Mesendoderm (in vitro differentiated cells): Measurements from ENCODE around the gene GPR83.
"Not testable (repeated sequence)": the region's sequence is repeated elsewhere in the genome, so short reads cannot be mapped to it uniquely, and the experiment has no call there.

Experiments
- DNase-seq: peaks from one replicate; pipeline ENCODE4 v3.0.0; 2013
- H2AK5ac ChIP-seq: 2 replicates; pipeline ENCODE4 v1.6.1; 2013; ENCODE audit warnings: low read length, inconsistent platforms
- H2BK120ac ChIP-seq: 2 replicates; pipeline ENCODE4 v1.6.1; 2013; ENCODE audit warnings: low read depth, mild to moderate bottlenecking, low read length, moderate library complexity, mixed read lengths
- H2BK15ac ChIP-seq: replicated peaks from 2 replicates; pipeline ENCODE4 v1.6.1; 2013; ENCODE audit warnings: low read depth, mild to moderate bottlenecking, moderate library complexity
- H2BK5ac ChIP-seq: 2 replicates; pipeline ENCODE4 v1.6.1; 2013; ENCODE audit warnings: low read length, inconsistent platforms
- H3K18ac ChIP-seq: 2 replicates; pipeline ENCODE4 v1.6.1; 2013; ENCODE audit warnings: mild to moderate bottlenecking, low read length, mixed read lengths
- H3K23ac ChIP-seq: one replicate; pipeline ENCODE4 v1.6.1; 2013; ENCODE audit warnings: low read length
- H3K27ac ChIP-seq: 2 replicates; pipeline ENCODE4 v1.5.1; 2013; ENCODE audit warnings: low read depth, mild to moderate bottlenecking, inconsistent platforms, low read length, moderate library complexity
- H3K27me3 ChIP-seq: 2 replicates; pipeline ENCODE4 v1.6.1; 2013; ENCODE audit warnings: low read length, control low read depth, mild to moderate bottlenecking, inconsistent platforms; ENCODE audit not compliant: insufficient read depth, poor library complexity
- H3K36me3 ChIP-seq: 2 replicates; pipeline ENCODE4 v1.6.1; 2013; ENCODE audit warnings: low read length, inconsistent platforms; ENCODE audit not compliant: control insufficient read depth, insufficient read depth
- H3K4ac ChIP-seq: one replicate; pipeline ENCODE4 v1.6.1; 2013; ENCODE audit warnings: low read depth, mild to moderate bottlenecking, low read length, moderate library complexity
- H3K4me1 ChIP-seq: 2 replicates; pipeline ENCODE4 v1.6.1; 2013; ENCODE audit warnings: low read depth, low read length, inconsistent platforms; ENCODE audit not compliant: control insufficient read depth
- H3K4me2 ChIP-seq: 2 replicates; pipeline ENCODE4 v1.6.1; 2013; ENCODE audit warnings: low read length
- H3K4me3 ChIP-seq: 2 replicates; pipeline ENCODE4 v1.5.1; 2013; ENCODE audit warnings: mild to moderate bottlenecking, low read length
- H3K56ac ChIP-seq: one replicate; pipeline ENCODE4 v1.6.1; 2013; ENCODE audit warnings: low read length
- H3K79me1 ChIP-seq: 2 replicates; pipeline ENCODE4 v1.6.1; 2013; ENCODE audit warnings: low read length, inconsistent platforms
- H3K79me2 ChIP-seq: 2 replicates; pipeline ENCODE4 v1.6.1; 2013; ENCODE audit warnings: mild to moderate bottlenecking, low read length; ENCODE audit not compliant: control insufficient read depth, insufficient read depth
- H3K9ac ChIP-seq: 2 replicates; pipeline ENCODE4 v1.6.1; 2013; ENCODE audit warnings: low read length, inconsistent platforms
- H4K5ac ChIP-seq: one replicate; pipeline ENCODE4 v1.6.1; 2013; ENCODE audit warnings: low read length
- H4K8ac ChIP-seq: one replicate; pipeline ENCODE4 v1.6.1; 2013; ENCODE audit warnings: low read depth, mild to moderate bottlenecking, control low read depth, low read length, moderate library complexity
- WGBS: extraction: QIAGEN DNeasy Blood & Tissue Kit; methylation state at CpG from one replicate; pipeline ENCODE4 v1.1.7; 2013; ENCODE audit warnings: low lambda C conversion rate, missing lambda C conversion rate; ENCODE audit not compliant: insufficient coverage; ENCODE audit errors: extremely low coverage; 5-methylcytosine and 5-hydroxymethylcytosine counted together

GPR83 gene

GRCh38 chr11:94400050-94400449 is 1.2 kb downstream of the GPR83 start:
- Histone ChIP-seq H3K79me2 (no peaks in the 10 kb centered on the region), H3K4me3 (no peak overlapping the region), H3K18ac (no peak overlapping the region), H2BK5ac (no peak overlapping the region), H3K4me1 (peaks cover 9% of the 10 kb centered on the region), H3K4ac (no peak overlapping the region), H2BK15ac (no peak overlapping the region), H3K79me1 (peaks cover 2% of the 10 kb centered on the region), H3K36me3 (no peaks in the 10 kb centered on the region), H3K4me2 (no peak overlapping the region), H3K56ac (no peak overlapping the region), H4K5ac (no peak overlapping the region), H3K23ac (no peak overlapping the region), H3K9ac (peak overlapping the region; percentile 31), H4K8ac (no peak overlapping the region), H2BK120ac (no peak overlapping the region), H2AK5ac (no peak overlapping the region), H3K27me3 (no peaks in the 10 kb centered on the region), H3K27ac (no peak overlapping the region)
- WGBS = no CpG with 5 or more reads among the region's 4 CpGs
- DNase-seq = no peak

- H2BK120ac ChIP-seq = no peak overlapping the region
- no peak overlapping the region for H3K56ac ChIP-seq
- no peaks in the 10 kb centered on the region for H3K79me2 ChIP-seq
- H3K36me3 ChIP-seq = no peaks in the 10 kb centered on the region
- H3K27ac ChIP-seq = no peak overlapping the region
- H2BK15ac ChIP-seq = no peak overlapping the region
- DNase-seq = no peak
- H3K4me2 ChIP-seq = no peak overlapping the region
- H3K23ac ChIP-seq = no peak overlapping the region
- no peak overlapping the region for H4K8ac ChIP-seq
- no peak overlapping the region for H4K5ac ChIP-seq
- no peak overlapping the region for H3K4me3 ChIP-seq
- peaks cover 2% of the 10 kb centered on the region for H3K79me1 ChIP-seq
- no peak overlapping the region for H3K4ac ChIP-seq
- no peaks in the 10 kb centered on the region for H3K27me3 ChIP-seq
- no peak overlapping the region for H2BK5ac ChIP-seq
- H3K4me1 ChIP-seq = peaks cover 7% of the 10 kb centered on the region
- H3K9ac ChIP-seq = no peak overlapping the region
- WGBS = no CpG with 5 or more reads among the region's 5 CpGs
- no peak overlapping the region for H3K18ac ChIP-seq
- H2AK5ac ChIP-seq = no peak overlapping the region
Measured at GRCh38 chr11:94398101-94398500, 3.1 kb downstream of the GPR83 start.

GRCh38 chr11:94396282-94396681 is 4.9 kb downstream of the GPR83 start:
- Histone ChIP-seq H3K27me3 (no peaks in the 10 kb centered on the region), H3K4ac (no peak overlapping the region), H3K4me2 (no peak overlapping the region), H3K79me1 (peaks cover 2% of the 10 kb centered on the region), H3K18ac (no peak overlapping the region), H2BK15ac (no peak overlapping the region), H3K4me3 (no peak overlapping the region), H3K56ac (no peak overlapping the region), H3K36me3 (no peaks in the 10 kb centered on the region), H4K5ac (no peak overlapping the region), H3K4me1 (peaks cover 4% of the 10 kb centered on the region), H3K79me2 (no peaks in the 10 kb centered on the region), H2AK5ac (no peak overlapping the region), H3K9ac (no peak overlapping the region), H3K23ac (no peak overlapping the region), H4K8ac (no peak overlapping the region), H2BK120ac (no peak overlapping the region), H3K27ac (no peak overlapping the region), H2BK5ac (no peak overlapping the region)
- DNase-seq = no peak
- no CpG with 5 or more reads among the region's 5 CpGs for WGBS

- not testable (repeated sequence) for H3K36me3 ChIP-seq, H2BK5ac ChIP-seq, H3K4me1 ChIP-seq, H3K27me3 ChIP-seq, H2BK15ac ChIP-seq, H4K8ac ChIP-seq, H3K79me1 ChIP-seq, H3K9ac ChIP-seq, H3K56ac ChIP-seq, H3K4ac ChIP-seq, H3K27ac ChIP-seq, H3K79me2 ChIP-seq, H3K4me2 ChIP-seq, H2AK5ac ChIP-seq, H2BK120ac ChIP-seq, DNase-seq, H3K18ac ChIP-seq, H4K5ac ChIP-seq, H3K23ac ChIP-seq, H3K4me3 ChIP-seq
- WGBS = no CpG with 5 or more reads among the region's 4 CpGs
Measured at GRCh38 chr11:94391937-94392336, 9.3 kb downstream of the GPR83 start.

GRCh38 chr11:94379613-94380012 is 21.6 kb downstream of the GPR83 start:
- Histone ChIP-seq H2AK5ac (no peak overlapping the region), H3K18ac (no peak overlapping the region), H3K79me1 (no peaks in the 10 kb centered on the region), H3K4me1 (no peaks in the 10 kb centered on the region), H2BK15ac (no peak overlapping the region), H2BK5ac (no peak overlapping the region), H3K4ac (no peak overlapping the region), H3K56ac (no peak overlapping the region), H4K5ac (no peak overlapping the region), H3K36me3 (no peaks in the 10 kb centered on the region), H3K4me3 (no peak overlapping the region), H3K4me2 (no peak overlapping the region), H2BK120ac (no peak overlapping the region), H3K79me2 (no peaks in the 10 kb centered on the region), H3K27ac (no peak overlapping the region), H4K8ac (no peak overlapping the region), H3K23ac (no peak overlapping the region), H3K27me3 (no peaks in the 10 kb centered on the region), H3K9ac (no peak overlapping the region)
- WGBS = no CpG with 5 or more reads among the region's 5 CpGs
- no peak for DNase-seq

GRCh38 chr11:94376841-94377240 is 24.4 kb downstream of the GPR83 start:
- DNase-seq = no peak
- H3K79me2 ChIP-seq = no peaks in the 10 kb centered on the region
- no CpG with 5 or more reads among the region's 1 CpG for WGBS

More at GRCh38 chr11:94376841-94377240, 24.4 kb downstream of the GPR83 start:
- no peak overlapping the region for H3K23ac ChIP-seq
- no peak overlapping the region for H2AK5ac ChIP-seq
- H4K5ac ChIP-seq = no peak overlapping the region
- H2BK120ac ChIP-seq = no peak overlapping the region
- H3K56ac ChIP-seq = no peak overlapping the region
- H3K27me3 ChIP-seq = no peaks in the 10 kb centered on the region
- H3K4me1 ChIP-seq = no peaks in the 10 kb centered on the region
- H3K4me3 ChIP-seq = no peak overlapping the region
- no peaks in the 10 kb centered on the region for H3K36me3 ChIP-seq
- no peak overlapping the region for H3K4ac ChIP-seq
- no peak overlapping the region for H4K8ac ChIP-seq
- H3K79me1 ChIP-seq = no peaks in the 10 kb centered on the region
- H3K18ac ChIP-seq = no peak overlapping the region
- H2BK5ac ChIP-seq = no peak overlapping the region
- no peak overlapping the region for H3K4me2 ChIP-seq
- H3K9ac ChIP-seq = no peak overlapping the region
- H3K27ac ChIP-seq = no peak overlapping the region
- H2BK15ac ChIP-seq = no peak overlapping the region
